Measurements from ENCODE around the gene PRKAG2. TPM values are rescaled to one million over a fixed set of nuclear protein-coding genes. Genes with fewer than 3 reads are reported as not detected.

Gene PRKAG2
- total and polyA plus RNA-seq, 2 of the 13 experiments (the other 11 are each of a cell fraction or from before 2014, with no cell fraction given), result 0.90 to 1.3 TPM

GRCh38 chr7:151754142-151754590 lies 122.7 kb downstream of the PRKAG2 start (continued):
- TF ChIP-seq FOSL2 (CRISPR knock-in tag; IDR thresholded peaks at IDR 0.05), result peak; percentile 99
- TF ChIP-seq ZNF33B (CRISPR knock-in tag; IDR thresholded peaks at IDR 0.05), result no peak
- peak; percentile 68 for TF ChIP-seq RAD21 (CRISPR knock-in tag; IDR thresholded peaks at IDR 0.05)
- 0 out of 2 replicates have a peak, but pooled peaks have one; percentile 35 for TF ChIP-seq ZMYM2 (CRISPR knock-in tag; IDR thresholded peaks at IDR 0.05)
- TF ChIP-seq ISL2 (CRISPR knock-in tag; IDR thresholded peaks at IDR 0.05), result 0 out of 2 replicates have a peak, but pooled peaks have one; percentile 41
- TF ChIP-seq TOE1 (CRISPR knock-in tag; IDR thresholded peaks at IDR 0.05), result no peak
- peak; percentile 40; the same call in 1 of the 2 replicates for TF ChIP-seq SMC3 (IDR thresholded peaks at IDR 0.05; ENCODE audit: low read length)
- TF ChIP-seq MLX (CRISPR knock-in tag; IDR thresholded peaks at IDR 0.05), result no peak
- no peak for TF ChIP-seq ZMAT5 (CRISPR knock-in tag; IDR thresholded peaks at IDR 0.05; ENCODE audit: borderline replicate concordance, low read depth)
- no peak for TF ChIP-seq ZNF557 (CRISPR knock-in tag; IDR thresholded peaks at IDR 0.05)
- TF ChIP-seq GLI4 (CRISPR knock-in tag; IDR thresholded peaks at IDR 0.05; ENCODE audit: borderline replicate concordance), result no peak
- no peak for TF ChIP-seq NFYC (CRISPR knock-in tag; IDR thresholded peaks at IDR 0.05)
- TF ChIP-seq, protein P1, sequence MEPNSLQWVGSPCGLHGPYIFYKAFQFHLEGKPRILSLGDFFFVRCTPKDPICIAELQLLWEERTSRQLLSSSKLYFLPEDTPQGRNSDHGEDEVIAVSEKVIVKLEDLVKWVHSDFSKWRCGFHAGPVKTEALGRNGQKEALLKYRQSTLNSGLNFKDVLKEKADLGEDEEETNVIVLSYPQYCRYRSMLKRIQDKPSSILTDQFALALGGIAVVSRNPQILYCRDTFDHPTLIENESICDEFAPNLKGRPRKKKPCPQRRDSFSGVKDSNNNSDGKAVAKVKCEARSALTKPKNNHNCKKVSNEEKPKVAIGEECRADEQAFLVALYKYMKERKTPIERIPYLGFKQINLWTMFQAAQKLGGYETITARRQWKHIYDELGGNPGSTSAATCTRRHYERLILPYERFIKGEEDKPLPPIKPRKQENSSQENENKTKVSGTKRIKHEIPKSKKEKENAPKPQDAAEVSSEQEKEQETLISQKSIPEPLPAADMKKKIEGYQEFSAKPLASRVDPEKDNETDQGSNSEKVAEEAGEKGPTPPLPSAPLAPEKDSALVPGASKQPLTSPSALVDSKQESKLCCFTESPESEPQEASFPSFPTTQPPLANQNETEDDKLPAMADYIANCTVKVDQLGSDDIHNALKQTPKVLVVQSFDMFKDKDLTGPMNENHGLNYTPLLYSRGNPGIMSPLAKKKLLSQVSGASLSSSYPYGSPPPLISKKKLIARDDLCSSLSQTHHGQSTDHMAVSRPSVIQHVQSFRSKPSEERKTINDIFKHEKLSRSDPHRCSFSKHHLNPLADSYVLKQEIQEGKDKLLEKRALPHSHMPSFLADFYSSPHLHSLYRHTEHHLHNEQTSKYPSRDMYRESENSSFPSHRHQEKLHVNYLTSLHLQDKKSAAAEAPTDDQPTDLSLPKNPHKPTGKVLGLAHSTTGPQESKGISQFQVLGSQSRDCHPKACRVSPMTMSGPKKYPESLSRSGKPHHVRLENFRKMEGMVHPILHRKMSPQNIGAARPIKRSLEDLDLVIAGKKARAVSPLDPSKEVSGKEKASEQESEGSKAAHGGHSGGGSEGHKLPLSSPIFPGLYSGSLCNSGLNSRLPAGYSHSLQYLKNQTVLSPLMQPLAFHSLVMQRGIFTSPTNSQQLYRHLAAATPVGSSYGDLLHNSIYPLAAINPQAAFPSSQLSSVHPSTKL (CRISPR knock-in tag; IDR thresholded peaks at IDR 0.05), result peak; percentile 92
- TF ChIP-seq SPEN (CRISPR knock-in tag; IDR thresholded peaks at IDR 0.05; ENCODE audit: low read depth), result no peak
- TF ChIP-seq MBNL3 (CRISPR knock-in tag; conservative IDR thresholded peaks at IDR 0.05), result no peak
- TF ChIP-seq IKZF5 (CRISPR knock-in tag; IDR thresholded peaks at IDR 0.05), result peak; percentile 52; the same call in 1 of the 2 replicates
- peak; percentile 82 for TF ChIP-seq RARA (CRISPR knock-in tag; IDR thresholded peaks at IDR 0.05)
- no peak for TF ChIP-seq CEBPB (IDR thresholded peaks at IDR 0.05; ENCODE audit: borderline replicate concordance, low read depth, low read length)
- TF ChIP-seq ZNF788 (CRISPR knock-in tag; IDR thresholded peaks at IDR 0.05; ENCODE audit: borderline replicate concordance), result 0 out of 2 replicates have a peak, but pooled peaks have one; percentile 44
- TF ChIP-seq ZNF615 (CRISPR knock-in tag; IDR thresholded peaks at IDR 0.05; ENCODE audit: borderline replicate concordance), result no peak
- TF ChIP-seq HIVEP1 (CRISPR knock-in tag; IDR thresholded peaks at IDR 0.05), result 0 out of 2 replicates have a peak, but pooled peaks have one; percentile 21
- TF ChIP-seq MEF2D (CRISPR knock-in tag; IDR thresholded peaks at IDR 0.05), result 0 out of 2 replicates have a peak, but pooled peaks have one; percentile 29
- peak; percentile 47; the same call in 1 of the 2 replicates for TF ChIP-seq MIXL1 (CRISPR knock-in tag; IDR thresholded peaks at IDR 0.05)
- peak; percentile 54 for TF ChIP-seq STAG1 (CRISPR knock-in tag; IDR thresholded peaks at IDR 0.05)
- peak; percentile 52; the same call in 1 of the 2 replicates for TF ChIP-seq HDAC1 (CRISPR knock-in tag; IDR thresholded peaks at IDR 0.05)
- no peak for TF ChIP-seq CHCHD3 (CRISPR knock-in tag; IDR thresholded peaks at IDR 0.05)
- TF ChIP-seq MIER2 (CRISPR knock-in tag; IDR thresholded peaks at IDR 0.05), result 0 out of 2 replicates have a peak, but pooled peaks have one; percentile 20
